GM19240 (cell line): ENCODE measurements around the gene HOOK1.
"Not testable (repeated sequence)": the region's sequence is repeated elsewhere in the genome, so short reads cannot be mapped to it uniquely, and the experiment has no call there.

Experiments used
- DNase-seq: peaks from one replicate; pipeline ENCODE4 v3.0.0; 2011; ENCODE audit warnings: low spot score; ENCODE audit not compliant: insufficient read length

Gene HOOK1

GRCh38 chr1:59885160-59885832 is 70.5 kb downstream of the HOOK1 start:
- no peak for DNase-seq

- no peak for DNase-seq
These were observed 78.4 kb downstream of the HOOK1 start for GRCh38 chr1:59892841-59893811.

- DNase-seq = no peak
These were observed 82.4 kb downstream of the HOOK1 start for GRCh38 chr1:59897165-59897564.

GRCh38 chr1:59898927-59899326 is 84.2 kb downstream of the HOOK1 start:
- DNase-seq = no peak

- no peak for DNase-seq
These were observed 85.9 kb downstream of the HOOK1 start for GRCh38 chr1:59900640-59901039.

- no peak for DNase-seq
These were observed 87.1 kb downstream of the HOOK1 start for GRCh38 chr1:59901770-59902388.

GRCh38 chr1:59903141-59903754 is 88.5 kb downstream of the HOOK1 start:
- peak; percentile 5 for DNase-seq

GRCh38 chr1:59906931-59907330 is 92.2 kb downstream of the HOOK1 start:
- no peak for DNase-seq

GRCh38 chr1:59908084-59908483 is 93.3 kb downstream of the HOOK1 start:
- DNase-seq = no peak

GRCh38 chr1:59908682-59909081 is 93.9 kb downstream of the HOOK1 start:
- no peak for DNase-seq

GRCh38 chr1:59914791-59915286 is 100.1 kb downstream of the HOOK1 start:
- DNase-seq = not testable (repeated sequence)

GRCh38 chr1:59915516-59915915 is 100.8 kb downstream of the HOOK1 start:
- DNase-seq = no peak

- no peak for DNase-seq
These were observed 102.5 kb downstream of the HOOK1 start for GRCh38 chr1:59917026-59917784.

GRCh38 chr1:59917785-59918180 is 103.0 kb downstream of the HOOK1 start:
- no peak for DNase-seq

GRCh38 chr1:59919746-59920145 is 105.0 kb downstream of the HOOK1 start:
- DNase-seq = no peak

GRCh38 chr1:59921258-59921899 is 106.6 kb downstream of the HOOK1 start:
- not testable (repeated sequence) for DNase-seq

- no peak for DNase-seq
These were observed 109.9 kb downstream of the HOOK1 start for GRCh38 chr1:59924653-59925052.
